ENCODE measurements around the gene ERC2. TPM values are rescaled to one million over a fixed set of nuclear protein-coding genes. Genes with fewer than 3 reads are reported as not detected.

The ERC2 gene
- total and polyA plus RNA-seq, 2 of the 13 experiments (the other 11 are each of a cell fraction or from before 2014, with no cell fraction given), result 0.16 to 0.22 TPM

DNA sequence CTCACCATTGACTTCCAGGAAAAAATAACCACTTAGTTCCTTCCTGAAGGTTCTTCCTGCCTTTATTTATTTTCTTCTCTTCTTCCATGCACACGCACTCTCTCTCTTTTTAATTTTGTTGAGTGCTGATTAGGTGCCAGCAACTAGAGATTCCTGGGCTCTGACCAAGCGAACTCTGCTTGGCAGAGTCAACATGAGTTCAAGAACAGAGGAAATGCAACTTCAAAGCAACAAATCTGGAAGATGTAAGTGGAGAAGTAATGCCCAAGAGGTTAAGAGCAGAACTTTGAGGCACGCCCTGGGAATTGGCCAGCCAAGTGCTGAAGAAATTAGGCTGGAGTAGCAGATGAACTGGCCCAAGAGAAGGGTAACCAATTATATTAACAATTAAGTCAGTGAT, 8.5 kb downstream of the ERC2 start:
- 0% methylated on average over 3 of the region's 3 CpGs for WGBS (ENCODE audit: low lambda C conversion rate)
- no peaks in the 10 kb centered on the region for H3K79me2 ChIP-seq (ENCODE audit: insufficient read depth, low read length)
- BruUV-seq (replicated peaks), result no TSS peak

DNA sequence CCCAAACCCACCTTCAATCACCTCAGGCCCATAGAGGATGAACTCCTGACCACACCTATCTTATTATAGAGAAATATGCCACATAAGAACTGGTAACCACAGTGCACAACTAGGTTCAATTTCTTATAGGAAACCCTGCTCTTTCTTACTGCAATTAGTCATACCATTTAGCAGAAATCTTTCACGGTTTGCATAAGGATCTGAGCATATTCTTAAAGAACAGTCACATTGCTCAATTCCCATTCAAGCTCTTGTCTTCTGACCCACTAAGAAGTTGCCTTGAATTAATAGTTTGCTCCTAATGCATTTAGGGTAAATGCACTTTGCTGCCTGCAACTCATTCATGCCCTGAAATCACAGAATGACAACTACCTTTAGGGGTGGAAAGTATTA, 9.2 kb downstream of the ERC2 start:
- in situ Hi-C loops (cut with HindIII; ENCODE audit: extremely low pct_ligation_motif_present, low pct_unique_long_range_greater_than_20kb), result no loop called here
- POLR2A ChIA-PET, result no interaction called here
- TF ChIP-seq THAP11 (CRISPR knock-in tag; IDR thresholded peaks at IDR 0.05), result no peak
- TF ChIP-seq ZNF720 (CRISPR knock-in tag; IDR thresholded peaks at IDR 0.05), result no peak
- no peak for TF ChIP-seq SRF (IDR thresholded peaks at IDR 0.05; ENCODE audit: low read depth, low read length)
- TF ChIP-seq, protein P1, sequence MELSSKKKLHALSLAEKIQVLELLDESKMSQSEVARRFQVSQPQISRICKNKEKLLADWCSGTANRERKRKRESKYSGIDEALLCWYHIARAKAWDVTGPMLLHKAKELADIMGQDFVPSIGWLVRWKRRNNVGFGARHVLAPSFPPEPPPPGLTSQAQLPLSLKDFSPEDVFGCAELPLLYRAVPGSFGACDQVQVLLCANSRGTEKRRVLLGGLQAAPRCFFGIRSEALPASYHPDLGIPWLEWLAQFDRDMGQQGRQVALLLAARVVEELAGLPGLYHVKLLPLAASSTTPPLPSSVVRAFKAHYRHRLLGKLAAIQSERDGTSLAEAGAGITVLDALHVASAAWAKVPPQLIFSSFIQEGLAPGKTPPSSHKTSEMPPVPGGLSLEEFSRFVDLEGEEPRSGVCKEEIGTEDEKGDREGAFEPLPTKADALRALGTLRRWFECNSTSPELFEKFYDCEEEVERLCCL (CRISPR knock-in tag; IDR thresholded peaks at IDR 0.05; ENCODE audit: borderline replicate concordance), result no peak

More for the DNA sequence above, 8.5 kb downstream of the ERC2 start:
- H3K9ac ChIP-seq (ENCODE audit: insufficient read depth, low read depth, low read length), result no peak overlapping the region
- DNase-seq (ENCODE audit: low spot score) (no peak), FAIRE-seq (no peak), ATAC-seq (no peak)
- intact Hi-C loops (cut with micrococcal nuclease; ENCODE audit: unreplicated experiment) (no loop called here), in situ Hi-C loops (cut with HindIII; ENCODE audit: extremely low pct_ligation_motif_present, low pct_unique_long_range_greater_than_20kb) (no loop called here)
- no peak overlapping the region for H3K27ac ChIP-seq (ENCODE audit: extremely low read length, insufficient read depth, low read length)
- no peaks in the 10 kb centered on the region for H4K20me1 ChIP-seq (ENCODE audit: insufficient read depth, low read length)
- no peaks in the 10 kb centered on the region for H3K9me3 ChIP-seq (ENCODE audit: low read length)
- ChIA-PET CTCF (ENCODE audit: low intra/inter-chr PET ratio, low total read pairs) (no interaction called here), POLR2A (no interaction called here)
- peaks cover 0 to 19% of the 10 kb centered on the region in 2 experiments; a peak in 2 of 5 replicates for H3K27me3 ChIP-seq (ENCODE audit: control insufficient read depth in 1 of 2, insufficient read depth in 2 of 2, low read length in 2 of 2)
- H3K4me2 ChIP-seq (ENCODE audit: low read depth, low read length), result no peak overlapping the region
- H3K4me3 ChIP-seq (replicated peaks in 1 of 3; ENCODE audit: insufficient read depth in 1 of 3, low read depth in 2 of 3, low read length in 3 of 3), result no peak overlapping the region
- TF ChIP-seq MZF1 (CRISPR knock-in tag; IDR thresholded peaks at IDR 0.05; ENCODE audit: borderline replicate concordance) (no peak), MYNN (CRISPR knock-in tag; IDR thresholded peaks at IDR 0.05; ENCODE audit: low read depth) (no peak), CC2D1A (CRISPR knock-in tag; IDR thresholded peaks at IDR 0.05) (no peak), NR2C2 (CRISPR knock-in tag; IDR thresholded peaks at IDR 0.05; ENCODE audit: borderline replicate concordance) (no peak), ZNF747 (CRISPR knock-in tag; IDR thresholded peaks at IDR 0.05; ENCODE audit: borderline replicate concordance) (no peak), ZNF501 (CRISPR knock-in tag; IDR thresholded peaks at IDR 0.05) (no peak), ZNF652 (CRISPR knock-in tag; IDR thresholded peaks at IDR 0.05; ENCODE audit: borderline replicate concordance, low read depth) (no peak), NFRKB (IDR thresholded peaks at IDR 0.05) (no peak)
- TF ChIP-seq, protein P2, sequence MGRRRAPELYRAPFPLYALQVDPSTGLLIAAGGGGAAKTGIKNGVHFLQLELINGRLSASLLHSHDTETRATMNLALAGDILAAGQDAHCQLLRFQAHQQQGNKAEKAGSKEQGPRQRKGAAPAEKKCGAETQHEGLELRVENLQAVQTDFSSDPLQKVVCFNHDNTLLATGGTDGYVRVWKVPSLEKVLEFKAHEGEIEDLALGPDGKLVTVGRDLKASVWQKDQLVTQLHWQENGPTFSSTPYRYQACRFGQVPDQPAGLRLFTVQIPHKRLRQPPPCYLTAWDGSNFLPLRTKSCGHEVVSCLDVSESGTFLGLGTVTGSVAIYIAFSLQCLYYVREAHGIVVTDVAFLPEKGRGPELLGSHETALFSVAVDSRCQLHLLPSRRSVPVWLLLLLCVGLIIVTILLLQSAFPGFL (CRISPR knock-in tag; IDR thresholded peaks at IDR 0.05), result no peak
- no peaks in the 10 kb centered on the region for H3K4me1 ChIP-seq (ENCODE audit: insufficient read depth, low read length)
- no peak overlapping the region for H2AFZ ChIP-seq (ENCODE audit: low read length)
- H3K36me3 ChIP-seq (replicated peaks in 1 of 2; ENCODE audit: control insufficient read depth in 1 of 2, insufficient read depth in 2 of 2, low read length in 2 of 2), result no peaks in the 10 kb centered on the region

More for the DNA sequence above, 9.2 kb downstream of the ERC2 start:
- no peak for DNase-seq (ENCODE audit: low spot score)
- Histone ChIP-seq H3K4me1 (ENCODE audit: insufficient read depth, low read length) (no peaks in the 10 kb centered on the region), H3K9ac (ENCODE audit: insufficient read depth, low read depth, low read length) (no peak overlapping the region), H2AFZ (ENCODE audit: low read length) (no peak overlapping the region), H3K4me2 (ENCODE audit: low read depth, low read length) (no peak overlapping the region), H3K36me3 (replicated peaks in 1 of 2; ENCODE audit: control insufficient read depth in 1 of 2, insufficient read depth in 2 of 2, low read length in 2 of 2) (no peaks in the 10 kb centered on the region), H4K20me1 (ENCODE audit: insufficient read depth, low read length) (no peaks in the 10 kb centered on the region), H3K27me3 (ENCODE audit: control insufficient read depth in 1 of 2, insufficient read depth in 2 of 2, low read length in 2 of 2) (peaks cover 0 to 17% of the 10 kb centered on the region in 2 experiments; a peak in 2 of 5 replicates), H3K9me3 (ENCODE audit: low read length) (no peaks in the 10 kb centered on the region), H3K4me3 (replicated peaks in 1 of 3; ENCODE audit: insufficient read depth in 1 of 3, low read depth in 2 of 3, low read length in 3 of 3) (no peak overlapping the region), H3K79me2 (ENCODE audit: insufficient read depth, low read length) (no peaks in the 10 kb centered on the region), H3K27ac (ENCODE audit: extremely low read length, insufficient read depth, low read length) (no peak overlapping the region)
- intact Hi-C loops (cut with micrococcal nuclease; ENCODE audit: unreplicated experiment), result no loop called here
- 0% methylated on average over 1 of the region's 1 CpG for WGBS (ENCODE audit: low lambda C conversion rate)
- no TSS peak for BruUV-seq (replicated peaks)
- no peak for FAIRE-seq
- no peak for ATAC-seq
- CTCF ChIA-PET (ENCODE audit: low intra/inter-chr PET ratio, low total read pairs), result no interaction called here
